Stimulated activated CD8-positive, alpha-beta memory T cell treated with anti-CD3 and anti-CD28 coated beads, Interleukin-2, amount 100 ng/mL, for 1 hour (primary cell): ENCODE results near the gene C9orf50.
"Not testable (repeated sequence)": the region's sequence is repeated elsewhere in the genome, so short reads cannot be mapped to it uniquely, and the experiment has no call there.

ENCODE experiments used
- DNase-seq, 2 donors: peaks; one replicate each; pipeline ENCODE4 v3.0.0-alpha.2; 2020; ENCODE audit warnings: low read depth in 2 of 2

The C9orf50 gene

GRCh38 chr9:129620669-129621295 lies at the start of gene C9orf50:
Gene C9orf50 (minus strand): TSS chr9:129621101. CDS start chr9:129620574, 527 bp downstream.
- DNase-seq: no peak

DNA sequence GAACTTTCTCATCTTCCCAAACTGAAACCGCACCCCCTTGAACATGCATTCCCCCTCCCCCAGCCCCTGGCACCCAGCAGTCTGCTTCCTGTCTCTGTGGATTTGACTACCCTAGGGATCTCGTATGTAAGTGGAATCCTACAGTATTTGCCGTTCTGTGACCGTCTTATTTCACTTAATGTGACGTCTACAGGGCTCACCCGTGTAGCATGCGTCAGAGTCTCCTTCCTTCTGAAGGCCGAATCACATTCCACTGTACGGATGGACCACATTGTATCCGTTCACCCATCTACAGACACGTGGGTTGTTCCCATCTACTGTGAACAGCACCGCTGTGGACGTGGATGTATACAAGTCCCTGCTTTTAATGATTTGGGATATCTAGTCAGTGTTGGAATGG lies 49.0 kb upstream of the C9orf50 start:
- DNase-seq: no peak

- no peak for DNase-seq
Measured at GRCh38 chr9:129669141-129669718, 48.3 kb upstream of the C9orf50 start.

DNA sequence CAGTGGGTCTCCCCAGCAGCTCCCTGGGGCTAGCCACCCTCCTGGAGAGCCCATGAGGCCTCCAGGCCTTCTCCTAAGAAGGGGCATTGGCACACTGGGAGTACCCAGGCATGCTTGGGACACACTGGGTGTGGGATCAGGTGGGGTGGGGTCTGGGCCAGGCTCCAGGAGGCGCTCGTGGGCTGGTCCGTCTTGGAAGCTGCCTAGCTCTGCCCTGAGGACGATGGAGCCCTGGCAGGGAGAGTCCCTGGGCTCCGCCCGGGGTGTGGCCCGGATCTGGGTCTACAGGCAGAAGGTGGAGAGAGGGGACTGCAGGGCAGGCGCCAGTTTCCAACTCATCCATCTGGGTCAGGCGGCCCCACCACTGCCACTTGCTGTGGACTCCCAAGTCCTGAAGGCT lies 46.9 kb upstream of the C9orf50 start:
- DNase-seq: no peak

- DNase-seq: no peak
Measured at GRCh38 chr9:129667378-129667777, 46.5 kb upstream of the C9orf50 start.

GRCh38 chr9:129666575-129666974 lies 45.7 kb upstream of the C9orf50 start:
- DNase-seq: no peak

GRCh38 chr9:129665814-129666520 lies 45.1 kb upstream of the C9orf50 start:
- DNase-seq: no peak

DNA sequence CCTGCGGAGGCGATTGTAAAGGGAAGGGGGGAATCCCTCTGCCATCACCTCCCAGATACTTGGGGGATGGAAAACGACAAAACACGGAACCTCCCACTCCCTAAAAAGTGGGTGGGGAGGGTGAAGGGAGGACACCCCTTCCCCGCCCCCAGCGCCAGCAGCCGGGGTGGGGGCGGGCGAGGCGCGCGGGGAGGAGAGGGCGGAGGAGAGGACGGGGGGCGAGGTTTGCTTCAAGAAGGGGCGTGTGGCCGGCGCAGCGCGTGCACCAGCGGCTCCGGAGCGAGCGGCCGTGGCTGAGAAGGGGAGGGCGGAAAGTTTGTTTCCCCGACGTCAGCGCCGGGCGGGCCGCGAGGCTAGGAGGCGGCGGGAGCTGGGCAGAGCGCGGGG lies 44.5 kb upstream of the C9orf50 start, which contains the start of gene PRRX2:
TSS of gene PRRX2 (plus strand) at position 259 of the 387 bp plus-strand sequence. CDS start 221 bp downstream, outside the sequence.
- peak; percentile 11 to 15 for DNase-seq

DNA sequence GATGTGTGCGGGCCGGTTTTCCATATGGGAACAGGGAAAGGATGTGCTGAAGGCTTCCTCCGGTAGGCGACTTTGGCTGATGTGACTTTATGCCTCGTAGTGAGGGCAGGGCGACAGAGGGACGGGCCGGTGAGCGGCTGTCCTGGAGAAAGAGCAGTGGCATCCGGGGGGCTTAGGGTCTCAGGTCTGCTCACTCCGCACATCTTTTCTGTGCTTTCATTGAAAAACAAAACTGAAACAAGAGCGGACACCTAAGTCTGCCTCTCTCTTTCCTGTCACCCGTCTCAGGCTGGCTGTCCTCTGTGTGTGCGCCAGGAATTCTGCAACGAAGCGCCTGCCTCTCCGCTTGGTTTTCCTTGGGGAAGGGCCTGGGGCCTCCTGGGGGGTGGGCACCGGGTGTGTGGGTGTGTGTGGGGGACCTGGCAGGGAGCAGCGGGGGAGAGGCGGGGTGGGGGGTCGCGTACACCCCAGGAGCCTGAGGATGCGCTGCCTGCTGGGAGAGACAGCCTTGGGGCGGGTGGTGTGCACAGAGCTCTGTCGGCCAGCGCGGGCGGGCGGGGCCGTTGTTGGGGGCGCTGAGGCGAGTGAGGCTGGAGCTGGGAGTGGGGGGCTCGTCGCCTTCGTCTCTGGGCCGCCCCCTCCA lies 44.0 kb upstream of the C9orf50 start:
- DNase-seq: no peak

DNA sequence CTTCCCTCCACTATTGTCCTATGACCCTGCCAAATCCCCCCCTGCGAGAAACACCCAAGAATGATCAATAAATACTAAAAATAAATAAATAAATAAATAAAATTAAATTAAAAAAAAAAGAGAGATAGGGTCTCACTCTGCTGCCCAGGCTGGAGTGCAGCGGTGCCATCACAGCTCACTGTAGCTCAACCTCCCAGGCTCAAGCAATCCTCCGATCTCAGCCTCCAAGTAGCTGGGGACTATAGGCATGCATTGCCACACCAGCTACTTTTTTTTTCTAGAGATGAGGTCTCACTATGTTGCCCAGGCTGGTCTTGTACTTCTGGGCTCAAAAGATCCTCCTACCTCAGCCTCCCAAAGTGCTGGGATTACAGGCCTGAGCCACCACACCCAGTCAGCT lies 41.3 kb upstream of the C9orf50 start:
- DNase-seq: not testable (repeated sequence)

DNA sequence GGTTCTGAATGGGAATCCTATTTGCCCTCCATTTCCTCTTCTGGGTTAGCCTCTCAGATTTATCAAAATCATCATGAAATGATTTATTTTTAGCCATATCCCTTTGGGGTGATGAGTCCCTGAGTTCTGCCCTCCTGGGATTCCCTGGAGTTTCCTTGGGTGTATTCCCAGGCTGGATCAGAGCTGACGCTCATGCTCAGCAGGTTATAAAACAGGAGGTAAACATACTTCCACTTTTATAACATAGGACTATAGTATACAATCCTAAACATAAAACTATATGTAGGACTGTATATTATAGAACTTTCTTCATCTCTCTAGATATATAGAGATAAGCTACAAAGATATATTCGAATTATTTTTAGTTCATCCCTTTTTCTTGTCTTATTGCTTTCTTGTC lies 40.1 kb upstream of the C9orf50 start:
- DNase-seq: no peak

DNA sequence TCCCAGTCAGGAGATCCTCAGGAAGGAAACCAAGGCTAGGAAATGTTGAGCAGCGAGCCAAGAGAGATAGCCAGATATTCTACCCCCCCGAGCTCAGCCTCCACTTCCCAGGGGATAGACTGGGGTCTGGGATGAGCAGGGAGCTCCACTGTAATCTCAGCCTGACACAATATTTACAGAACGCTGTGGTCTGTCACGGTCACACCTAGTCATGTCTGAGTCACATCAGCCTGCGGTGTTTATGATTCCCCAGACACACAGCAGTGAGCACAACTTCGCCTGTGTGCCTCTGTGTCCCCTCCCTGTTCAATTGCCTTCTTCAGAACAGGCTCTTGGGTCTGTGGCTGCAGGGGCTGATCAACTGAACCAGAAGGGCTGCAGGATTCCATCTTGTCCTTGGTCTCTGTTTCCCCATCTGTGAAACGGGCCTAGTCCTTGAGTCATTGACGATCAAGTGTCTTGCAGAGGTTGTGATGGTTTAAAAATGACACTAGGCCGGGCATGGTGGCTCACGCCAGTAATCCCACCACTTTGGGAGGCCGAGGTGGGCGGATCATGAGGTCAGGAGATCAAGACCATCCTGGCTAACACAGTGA lies 36.0 kb upstream of the C9orf50 start:
- DNase-seq: no peak

- no peak for DNase-seq
Measured at GRCh38 chr9:129655696-129656095, 34.8 kb upstream of the C9orf50 start.

DNA sequence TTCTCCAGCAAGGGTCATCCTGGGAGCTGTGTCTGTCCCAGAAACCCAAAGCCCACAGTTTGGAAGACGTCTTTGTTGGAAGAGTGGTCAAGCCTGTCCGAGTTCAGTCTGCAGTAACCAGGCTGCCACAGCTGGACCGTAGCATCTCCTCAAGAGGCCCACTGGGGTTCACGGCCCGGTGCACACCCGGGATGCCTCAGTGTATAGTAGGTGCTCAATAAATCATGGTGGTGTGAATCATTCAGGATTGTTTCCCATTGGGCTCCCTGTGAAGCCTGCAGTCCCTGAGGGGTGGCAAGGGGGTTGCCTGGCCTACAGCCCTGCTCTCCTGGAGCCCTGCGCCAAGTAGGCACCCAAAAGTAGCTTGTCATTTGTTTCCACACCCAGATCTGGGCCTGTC lies 34.3 kb upstream of the C9orf50 start:
- no peak for DNase-seq

DNA sequence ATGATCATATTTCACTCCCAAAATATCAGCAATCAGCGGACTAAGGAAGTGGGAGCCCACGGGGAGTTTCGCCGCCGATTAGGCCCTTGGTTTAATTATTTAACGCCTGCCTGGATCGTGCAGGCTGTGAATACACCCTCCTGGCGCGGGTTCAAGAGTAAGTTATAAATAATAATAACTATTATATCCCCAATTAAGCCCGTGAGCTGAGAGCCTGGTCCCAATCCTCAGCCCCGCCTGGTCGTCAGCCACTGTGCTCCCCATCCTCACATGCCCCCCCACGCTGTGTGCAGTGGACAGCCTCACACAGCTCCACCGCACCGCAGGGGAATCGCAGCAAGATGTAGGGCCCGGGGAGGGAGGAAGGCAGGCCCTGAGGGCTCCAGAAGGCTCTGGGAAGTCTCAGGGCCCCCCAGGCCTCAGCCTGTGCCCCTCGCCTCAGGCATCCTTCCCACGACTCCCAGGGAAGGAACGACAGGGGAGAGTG lies 33.7 kb upstream of the C9orf50 start:
- DNase-seq: no peak

DNA sequence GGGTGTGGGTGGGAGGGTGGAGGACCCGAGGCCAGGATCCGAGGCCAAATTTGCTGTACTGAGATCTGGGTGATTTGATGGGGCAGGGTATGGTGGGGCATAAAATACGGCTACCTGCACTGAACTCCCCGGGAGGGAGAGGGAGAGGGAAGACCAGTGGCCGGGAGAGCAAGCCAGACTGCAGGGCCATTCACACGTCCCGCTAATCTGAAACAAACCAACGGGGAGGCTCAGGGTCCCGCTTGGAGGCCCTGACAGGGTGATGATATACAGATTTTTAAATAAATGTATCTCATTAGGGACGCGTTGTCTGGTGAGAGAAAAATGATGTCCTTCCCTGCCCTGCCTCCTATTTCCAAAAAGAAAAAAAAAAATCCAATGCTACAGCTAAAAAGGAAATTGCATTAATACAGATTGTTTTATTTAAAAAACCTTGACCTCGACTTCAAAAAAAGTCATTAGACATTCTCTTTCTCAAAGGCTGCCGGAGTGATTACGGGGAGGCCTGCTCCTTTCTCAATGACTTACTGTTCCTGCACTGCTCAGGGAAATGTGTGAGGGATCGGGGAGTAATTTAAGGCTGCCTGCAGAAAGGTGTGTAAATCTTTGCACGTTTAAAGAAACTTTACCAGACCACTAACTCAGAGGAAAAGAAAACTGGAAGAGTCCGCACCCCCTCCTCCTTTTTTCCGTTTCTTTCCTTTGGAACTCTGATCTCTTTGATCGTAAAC lies 33.1 kb upstream of the C9orf50 start:
- DNase-seq: no peak

DNA sequence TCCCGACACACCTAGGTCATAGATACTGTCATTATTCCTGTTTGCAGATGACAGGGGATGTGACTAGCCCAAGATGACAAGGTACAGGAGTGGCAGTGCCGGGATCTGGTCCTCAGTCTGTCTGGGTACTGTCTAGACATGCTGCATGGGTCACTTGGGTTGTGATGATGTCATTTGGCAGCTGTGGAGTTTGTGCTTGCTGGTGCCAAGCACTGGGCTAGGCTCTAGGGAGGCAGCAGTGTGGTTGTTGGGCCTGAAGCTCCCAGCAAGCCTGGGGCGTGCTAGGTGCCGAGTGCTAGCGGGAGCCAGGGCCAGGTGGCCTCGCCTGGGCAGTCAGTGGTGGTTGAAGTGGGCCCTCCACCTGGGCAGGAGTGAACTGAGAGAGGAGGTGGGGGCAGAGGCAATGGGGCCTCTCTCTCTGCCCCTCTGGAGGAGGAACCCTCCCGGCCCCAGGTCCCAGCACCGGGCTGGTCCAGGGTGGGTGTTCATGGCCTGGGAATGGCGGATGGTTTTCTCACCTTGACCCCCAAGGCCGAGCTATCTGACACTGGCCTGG lies 29.9 kb upstream of the C9orf50 start:
- no peak for DNase-seq

GRCh38 chr9:129649726-129650679 lies 29.1 kb upstream of the C9orf50 start:
- DNase-seq: no peak

- DNase-seq: no peak
Measured at GRCh38 chr9:129648764-129649115, 27.8 kb upstream of the C9orf50 start.
